SK-N-SH (cell line): ENCODE results near the gene IQCN. TPM values are rescaled to one million over a fixed set of nuclear protein-coding genes. Genes with fewer than 3 reads are reported as not detected.

Experiments
- CTCF ChIA-PET: fragments of 300-600, 350-600 bp; formaldehyde crosslinking; extraction: SDS; loops from one replicate; lab custom pipeline; 2021; lab: Yijun Ruan, JAX
- POLR2A ChIA-PET: fragments of 350-600 bp; sonication (Branson Sonifier 250); formaldehyde crosslinking; extraction: SDS; loops from one replicate; lab custom pipeline; 2020; ENCODE audit warnings: antibody characterized with exemption, inconsistent platforms; lab: Yijun Ruan, JAX
- DNase-seq: peaks from one replicate; pipeline ENCODE4 v3.0.0; 2012
- H2AFZ ChIP-seq: fragments of 200-600 bp; sonication (generic); 2 replicates; pipeline ENCODE4 v1.8.1; 2016; ENCODE audit warnings: antibody characterized with exemption, mild to moderate bottlenecking, low read depth
- H3F3A ChIP-seq: fragments of 200-600 bp; sonication (generic); replicated peaks from 2 replicates; pipeline ENCODE3; 2016; ENCODE audit warnings: antibody characterized with exemption, mild to moderate bottlenecking; ENCODE audit not compliant: insufficient read depth
- H3K27ac ChIP-seq, 2 experiments: fragments of 200-500 bp in 1 of 2; fragments of 200-600 bp in 1 of 2; sonication (Bioruptor generic) in 1 of 2; sonication (generic), shearing (Covaris generic) in 1 of 2; 2 replicates each; pipeline versions ENCODE4 v1.5.1 to v1.6.1; 2014 to 2016; ENCODE audit warnings: low read depth in 2 of 2, inconsistent platforms in 1 of 2, low read length in 1 of 2, mild to moderate bottlenecking in 1 of 2, mixed read lengths in 1 of 2
- H3K27me3 ChIP-seq: fragments of 200-600 bp; sonication (generic), shearing (Covaris generic); 2 replicates; pipeline ENCODE4 v1.6.1; 2016; ENCODE audit warnings: mixed run types; ENCODE audit not compliant: insufficient read depth
- H3K36me3 ChIP-seq, 2 experiments: fragments of 200-500 bp in 1 of 2; fragments of 200-600 bp in 1 of 2; sonication (Bioruptor generic) in 1 of 2; sonication (generic) in 1 of 2; replicated peaks in 1 of 2; 2 replicates each; pipeline versions ENCODE3 to v1.5.1; 2014 to 2016; ENCODE audit warnings: low read length in 1 of 2, mild to moderate bottlenecking in 1 of 2; ENCODE audit not compliant: insufficient read depth in 2 of 2, control insufficient read depth in 1 of 2
- H3K4me1 ChIP-seq, 2 experiments: fragments of 200-500 bp in 1 of 2; fragments of 200-600 bp in 1 of 2; sonication (Bioruptor generic) in 1 of 2; sonication (generic), shearing (Covaris generic) in 1 of 2; 2 replicates each; pipeline versions ENCODE4 v1.5.1 to v1.6.1; 2014 to 2016; ENCODE audit warnings: low read depth in 1 of 2, low read length in 1 of 2, mixed run types in 1 of 2; ENCODE audit not compliant: insufficient read depth in 2 of 2, control insufficient read depth in 1 of 2
- H3K4me2 ChIP-seq: fragments of 200-600 bp; sonication (generic), shearing (Covaris generic); 2 replicates; pipeline ENCODE4 v1.6.1; 2017; ENCODE audit warnings: mixed run types
- H3K4me3 ChIP-seq, 2 experiments: fragments of 200-500 bp in 1 of 2; fragments of 200-600 bp in 1 of 2; sonication (Bioruptor generic) in 1 of 2; sonication (generic), shearing (Covaris generic) in 1 of 2; 2 replicates each; pipeline versions ENCODE4 v1.5.1 to v1.8.1; 2014 to 2016; ENCODE audit warnings: low read depth in 2 of 2, inconsistent platforms in 1 of 2, low read length in 1 of 2, mild to moderate bottlenecking in 1 of 2, mixed read lengths in 1 of 2, moderate library complexity in 1 of 2
- H3K79me2 ChIP-seq: fragments of 200-600 bp; sonication (generic); 2 replicates; pipeline ENCODE4 v1.8.1; 2017; ENCODE audit warnings: mild to moderate bottlenecking; ENCODE audit not compliant: insufficient read depth
- H3K9ac ChIP-seq: fragments of 200-600 bp; sonication (generic); 2 replicates; pipeline ENCODE4 v1.6.1; 2017; ENCODE audit warnings: mixed run types
- H3K9me2 ChIP-seq: fragments of 200-600 bp; sonication (generic); 2 replicates; pipeline ENCODE4 v1.6.1; 2017; ENCODE audit warnings: mixed run types
- H3K9me3 ChIP-seq: fragments of 200-600 bp; sonication (generic); 2 replicates; pipeline ENCODE4 v1.6.1; 2017; ENCODE audit warnings: mixed run types, mild to moderate bottlenecking, moderate library complexity
- H4K20me1 ChIP-seq: fragments of 200-600 bp; sonication (generic); 2 replicates; pipeline ENCODE4 v1.6.1; 2017; ENCODE audit warnings: mild to moderate bottlenecking, mixed run types; ENCODE audit not compliant: insufficient read depth
- CHD2 ChIP-seq: fragments of 150-350 bp; IDR thresholded peaks from 2 replicates; pipeline ENCODE4 v1.6.1; 2018; ENCODE audit warnings: low read length; ENCODE audit not compliant: partially characterized antibody
- EZH2phosphoT487 ChIP-seq: fragments of 200-600 bp; sonication (generic); IDR thresholded peaks from 2 replicates; pipeline ENCODE4 v1.6.1; 2017; ENCODE audit warnings: low read depth, mixed run types, mild to moderate bottlenecking, antibody characterized with exemption, moderate library complexity, borderline replicate concordance
- FOSL2 ChIP-seq: IDR thresholded peaks from 2 replicates; pipeline ENCODE4 v1.4.0; 2012; ENCODE audit warnings: low read depth, mild to moderate bottlenecking, moderate library complexity, borderline replicate concordance
- FOXM1 ChIP-seq: IDR thresholded peaks from 2 replicates; pipeline ENCODE4 v1.4.0; 2012; ENCODE audit warnings: low read depth, mild to moderate bottlenecking
- JUND ChIP-seq: IDR thresholded peaks from 2 replicates; pipeline ENCODE4 v1.4.0; 2012
- MAX ChIP-seq: IDR thresholded peaks from 2 replicates; pipeline ENCODE4 v1.4.0; 2012; ENCODE audit warnings: low read depth
- MEF2A ChIP-seq: IDR thresholded peaks from 2 replicates; pipeline ENCODE4 v1.4.0; 2012; ENCODE audit warnings: low read depth, borderline replicate concordance
- MXI1 ChIP-seq: IDR thresholded peaks from 2 replicates; pipeline ENCODE4 v1.6.1; 2012; ENCODE audit warnings: mild to moderate bottlenecking, low read depth, low read length, improper control_type of control experiment
- NFIC ChIP-seq: IDR thresholded peaks from 2 replicates; pipeline ENCODE4 v1.4.0; 2012; ENCODE audit warnings: borderline replicate concordance
- NRF1 ChIP-seq: IDR thresholded peaks from 2 replicates; pipeline ENCODE4 v1.6.1; 2012; ENCODE audit warnings: low read depth, mild to moderate bottlenecking, low read length
- PBX3 ChIP-seq: IDR thresholded peaks from 2 replicates; pipeline ENCODE4; 2012
- POLR2AphosphoS5 ChIP-seq: IDR thresholded peaks from 2 replicates; pipeline ENCODE4 v1.6.1; 2012; ENCODE audit warnings: low read depth, low read length
- RXRA ChIP-seq: IDR thresholded peaks from 2 replicates; pipeline ENCODE4 v1.4.0; 2012; ENCODE audit warnings: low read depth, mild to moderate bottlenecking, borderline replicate concordance
- TCF12 ChIP-seq: IDR thresholded peaks from 2 replicates; pipeline ENCODE4 v1.4.0; 2012
- TEAD4 ChIP-seq: IDR thresholded peaks from 2 replicates; pipeline ENCODE4 v1.4.0; 2012; ENCODE audit warnings: mild to moderate bottlenecking, borderline replicate concordance; ENCODE audit not compliant: insufficient read depth
- USF1 ChIP-seq: IDR thresholded peaks from 2 replicates; pipeline ENCODE4 v1.4.0; 2012; ENCODE audit warnings: low read depth, borderline replicate concordance
- YY1 ChIP-seq: IDR thresholded peaks from 2 replicates; pipeline ENCODE4 v1.4.0; 2012; ENCODE audit warnings: low read depth, mild to moderate bottlenecking
- ZBTB33 ChIP-seq: IDR thresholded peaks from 2 replicates; pipeline ENCODE4 v1.4.0; 2012; ENCODE audit warnings: low read depth, borderline replicate concordance
- WGBS: methylation state at CpG from one replicate; pipeline ENCODE4 v1.1.6; 2017; ENCODE audit warnings: low lambda C conversion rate; 5-methylcytosine and 5-hydroxymethylcytosine counted together
- polyA plus RNA-seq, 3 experiments: library from polyadenylated mRNA; depleted of rRNA; stranded (reverse); fragments of >200 nt; gene quantifications; 2 replicates each; pipeline ENCODE4 v1.2.3, GENCODE V29; 2012

The IQCN gene
- polyA plus RNA-seq, 1 of the 3 experiments (the other 2 are of a cell fraction), result 2.5 TPM

- Histone ChIP-seq H3K36me3 (no peaks in the 10 kb centered on the region), H3K9me2 (no peaks in the 10 kb centered on the region), H3F3A (peaks cover 43% of the 10 kb centered on the region), H3K4me2 (peak overlapping the region; percentile 29; the same call in 1 of the 2 replicates), H3K9ac (no peak overlapping the region), H3K4me1 (peaks cover 25 to 32% of the 10 kb centered on the region in 2 experiments; a peak in 3 of 4 replicates), H2AFZ (peak overlapping the region; percentile 72; the same call in 1 of the 2 replicates), H4K20me1 (no peaks in the 10 kb centered on the region), H3K79me2 (no peaks in the 10 kb centered on the region), H3K4me3 (no peak overlapping the region), H3K27me3 (no peaks in the 10 kb centered on the region), H3K9me3 (no peaks in the 10 kb centered on the region), H3K27ac (peak overlapping the region in 1 of 2 experiments; percentile 54; a peak in 1 of 4 replicates)
- CTCF ChIA-PET, result interaction anchor here (0.6 to 5.1 kb wide), 5 partner anchors 14 to 27 kb away, joined by 3 to 69 read pairs (median 3); partner anchors contain the start of gene JUND
- POLR2A ChIA-PET, result interaction anchor here (1.4 kb wide), 1 partner anchor 8 kb away, joined by 3 read pairs; no protein-coding TSS in a partner anchor
- DNase-seq, result no peak
- 33% methylated on average over 11 of the region's 18 CpGs for WGBS
- TF ChIP-seq RXRA, result 0 out of 2 replicates have a peak, but pooled peaks have one; percentile 16
- peak; percentile 37; the same call in 1 of the 2 replicates for TF ChIP-seq POLR2AphosphoS5
- TF ChIP-seq NRF1, result no peak
- TF ChIP-seq NFIC, result peak; percentile 67
- no peak for TF ChIP-seq FOXM1
- peak; percentile 56; the same call in 1 of the 2 replicates for TF ChIP-seq TCF12
- peak; percentile 85 for TF ChIP-seq FOSL2
- TF ChIP-seq MEF2A, result peak; percentile 80; the same call in 1 of the 2 replicates
These were observed 26.9 kb upstream of the IQCN start for GRCh38 chr19:18300930-18301717.

- no peak overlapping the region for H3K4me2 ChIP-seq
- H3K9ac ChIP-seq, result no peak overlapping the region
- H3K9me3 ChIP-seq, result no peaks in the 10 kb centered on the region
- H3K79me2 ChIP-seq, result no peaks in the 10 kb centered on the region
- no peak overlapping the region for H3K27ac ChIP-seq
- ChIA-PET POLR2A (interaction anchor here (0.6 kb wide), 1 partner anchor 18 kb away, joined by 3 read pairs; no protein-coding TSS in a partner anchor), CTCF (interaction anchor here (1.7 kb wide), 1 partner anchor 21 kb away, joined by 6 read pairs; no protein-coding TSS in a partner anchor)
- 97% methylated on average over 7 of the region's 9 CpGs for WGBS
- no peak for DNase-seq
- TF ChIP-seq MAX, result no peak
- no peak for TF ChIP-seq USF1
- TF ChIP-seq FOSL2, result no peak
- no peak for TF ChIP-seq JUND
- TF ChIP-seq RXRA, result no peak
- TF ChIP-seq MXI1, result no peak
- TF ChIP-seq EZH2phosphoT487, result no peak
- no peak for TF ChIP-seq PBX3
- no peak for TF ChIP-seq FOXM1
- TF ChIP-seq MEF2A, result no peak
- no peak for TF ChIP-seq YY1
- no peak for TF ChIP-seq TEAD4
- TF ChIP-seq CHD2, result no peak
- no peak for TF ChIP-seq ZBTB33
- no peak for TF ChIP-seq NRF1
- no peaks in the 10 kb centered on the region for H3K27me3 ChIP-seq
- H3K36me3 ChIP-seq, result no peaks in the 10 kb centered on the region
- H4K20me1 ChIP-seq, result no peaks in the 10 kb centered on the region
- H3F3A ChIP-seq, result peaks cover 36% of the 10 kb centered on the region
- no peak overlapping the region for H2AFZ ChIP-seq
- no peaks in the 10 kb centered on the region for H3K9me2 ChIP-seq
- no peak overlapping the region for H3K4me3 ChIP-seq
- H3K4me1 ChIP-seq, result peaks cover 16 to 22% of the 10 kb centered on the region in 2 experiments; a peak in 3 of 4 replicates
These were observed 25.4 kb upstream of the IQCN start for GRCh38 chr19:18299654-18300053.
